Stimulated activated CD8-positive, alpha-beta memory T cell treated with anti-CD3 and anti-CD28 coated beads, Interleukin-7, amount 100 ng/mL, for 48 hours (primary cell): Measurements from ENCODE around the gene ZNF467.

Source experiments
- DNase-seq, 2 donors: peaks; one replicate each; pipeline ENCODE4 v3.0.0-alpha.2; 2020; ENCODE audit warnings: low read depth in 1 of 2; ENCODE audit errors: extremely low read depth in 1 of 2

The ZNF467 gene

DNA sequence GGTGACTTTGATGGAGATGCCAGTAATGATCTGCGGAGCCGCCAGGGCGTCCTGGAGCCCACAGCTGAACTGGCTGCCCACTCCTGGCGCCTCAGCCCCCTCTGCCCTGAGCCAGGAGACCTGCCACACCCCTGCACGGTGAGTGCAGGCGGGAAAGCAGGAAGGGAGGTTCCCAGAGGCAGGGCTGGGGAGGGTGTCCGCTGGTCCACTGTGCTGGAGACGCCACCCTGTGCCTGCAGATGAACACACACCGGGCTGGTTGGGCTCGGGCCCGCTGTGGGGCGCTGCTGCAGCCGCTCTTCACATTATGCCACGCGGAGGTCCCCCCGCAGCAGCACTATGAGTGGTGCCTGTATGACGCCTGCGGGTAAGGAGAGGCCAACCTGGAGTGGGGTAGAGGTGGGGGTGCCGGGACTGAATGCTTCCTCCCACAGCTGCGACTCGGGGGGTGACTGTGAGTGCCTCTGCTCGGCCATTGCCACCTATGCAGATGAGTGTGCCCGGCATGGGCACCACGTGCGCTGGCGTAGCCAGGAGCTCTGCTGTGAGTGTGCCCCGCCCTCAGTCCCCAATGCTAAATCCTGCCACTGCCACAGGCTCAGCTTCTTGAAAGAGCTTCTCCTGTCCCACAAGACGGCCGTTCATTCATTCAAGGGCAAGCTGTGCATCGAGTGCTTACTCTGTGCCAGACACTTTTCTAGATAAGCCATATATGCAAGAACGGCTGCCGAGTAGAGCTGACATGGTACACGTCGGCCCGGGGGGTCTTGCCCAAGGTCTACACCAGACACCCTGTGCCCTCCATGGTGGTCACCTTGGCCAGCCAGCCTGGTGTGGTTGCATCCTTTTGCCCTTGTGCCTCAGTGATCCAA is 14.3 kb upstream of the ZNF467 start:
- no peak for DNase-seq

DNA sequence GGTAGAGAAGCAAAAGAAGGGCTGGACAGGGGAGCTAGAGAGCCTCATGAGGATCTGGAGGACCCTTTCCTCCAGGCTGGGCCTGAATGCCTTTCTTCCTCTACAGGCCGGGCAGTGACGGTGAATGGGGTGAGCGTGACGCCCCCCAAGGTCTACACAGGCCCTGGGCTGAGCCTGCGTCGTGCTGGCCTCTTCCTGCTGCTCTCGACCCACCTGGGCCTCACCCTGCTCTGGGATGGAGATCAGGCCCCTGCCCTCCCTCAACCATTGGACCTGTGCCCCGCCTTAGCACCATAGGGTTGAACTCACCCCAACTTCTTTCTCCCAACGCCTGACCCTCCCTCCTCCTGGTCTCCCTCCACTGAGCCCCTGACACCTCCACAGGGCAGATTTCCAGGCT is 12.6 kb upstream of the ZNF467 start:
- no peak for DNase-seq

DNA sequence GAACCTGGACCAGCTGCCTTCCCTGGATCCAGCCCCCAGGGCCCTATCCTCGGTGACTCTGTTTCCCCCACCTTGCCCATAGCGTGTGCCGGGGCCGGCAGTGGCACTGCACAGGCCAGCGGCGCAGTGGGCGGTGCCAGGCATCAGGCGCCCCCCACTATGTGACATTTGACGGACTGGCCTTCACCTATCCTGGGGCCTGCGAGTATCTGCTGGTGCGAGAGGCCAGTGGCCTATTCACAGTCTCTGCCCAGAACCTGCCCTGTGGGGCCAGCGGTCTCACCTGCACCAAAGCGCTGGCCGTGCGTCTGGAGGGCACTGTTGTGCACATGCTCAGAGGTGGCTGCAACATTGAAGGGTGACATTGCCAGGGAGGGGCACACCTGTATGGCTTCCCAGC is 12.0 kb upstream of the ZNF467 start:
- DNase-seq: no peak

DNA sequence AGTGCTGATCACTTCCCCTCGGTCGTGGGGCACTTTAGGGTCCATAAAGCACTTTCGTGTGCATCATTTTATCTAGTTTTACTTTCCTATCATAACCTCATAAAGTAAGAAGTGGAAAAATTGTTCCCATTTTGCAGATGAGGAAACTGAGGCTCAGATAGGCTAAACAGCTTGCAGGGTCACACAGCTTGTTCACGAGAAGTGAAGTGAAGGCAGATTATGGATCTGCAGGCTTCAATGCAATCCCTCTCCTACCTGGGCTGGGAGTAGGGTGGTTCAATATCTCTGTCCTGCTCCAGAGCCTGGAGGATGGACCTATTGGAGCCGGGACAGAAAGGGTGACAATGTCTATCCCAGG is 10.8 kb upstream of the ZNF467 start:
- no peak for DNase-seq

DNA sequence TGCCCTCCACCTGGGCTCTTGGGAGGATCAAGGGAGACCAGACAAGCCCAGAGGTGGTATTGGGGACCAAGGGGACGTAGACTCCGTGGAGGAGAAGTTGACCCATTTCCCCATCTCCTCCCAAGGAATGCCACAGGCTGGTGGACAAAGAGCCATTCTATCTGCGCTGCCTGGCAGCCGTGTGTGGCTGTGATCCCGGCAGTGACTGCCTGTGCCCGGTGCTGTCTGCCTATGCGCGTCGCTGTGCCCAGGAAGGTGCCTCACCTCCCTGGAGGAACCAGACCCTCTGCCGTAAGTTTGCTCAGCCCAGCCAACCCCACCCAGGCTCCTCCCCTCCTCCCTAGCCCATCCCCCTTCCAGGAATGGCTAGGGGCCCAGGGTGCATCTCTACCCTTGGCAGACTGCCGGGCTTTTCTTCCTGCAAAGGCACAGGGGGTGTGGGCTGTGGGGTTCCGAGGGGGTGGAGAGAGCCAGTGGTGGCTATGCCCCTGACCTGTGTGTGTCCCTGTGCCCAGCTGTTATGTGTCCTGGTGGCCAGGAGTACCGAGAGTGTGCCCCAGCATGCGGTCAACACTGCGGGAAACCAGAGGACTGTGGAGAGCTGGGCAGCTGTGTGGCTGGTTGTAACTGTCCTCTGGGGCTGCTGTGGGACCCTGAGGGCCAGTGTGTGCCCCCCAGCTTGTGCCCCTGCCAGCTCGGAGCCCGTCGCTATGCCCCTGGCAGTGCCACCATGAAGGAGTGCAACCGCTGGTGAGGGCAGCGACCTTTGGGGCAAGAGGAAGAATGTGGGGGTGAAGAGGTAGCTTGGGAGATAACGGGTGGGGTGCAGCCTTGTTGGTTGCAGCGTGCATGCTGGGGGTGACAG is 10.2 kb upstream of the ZNF467 start:
- DNase-seq: no peak

DNA sequence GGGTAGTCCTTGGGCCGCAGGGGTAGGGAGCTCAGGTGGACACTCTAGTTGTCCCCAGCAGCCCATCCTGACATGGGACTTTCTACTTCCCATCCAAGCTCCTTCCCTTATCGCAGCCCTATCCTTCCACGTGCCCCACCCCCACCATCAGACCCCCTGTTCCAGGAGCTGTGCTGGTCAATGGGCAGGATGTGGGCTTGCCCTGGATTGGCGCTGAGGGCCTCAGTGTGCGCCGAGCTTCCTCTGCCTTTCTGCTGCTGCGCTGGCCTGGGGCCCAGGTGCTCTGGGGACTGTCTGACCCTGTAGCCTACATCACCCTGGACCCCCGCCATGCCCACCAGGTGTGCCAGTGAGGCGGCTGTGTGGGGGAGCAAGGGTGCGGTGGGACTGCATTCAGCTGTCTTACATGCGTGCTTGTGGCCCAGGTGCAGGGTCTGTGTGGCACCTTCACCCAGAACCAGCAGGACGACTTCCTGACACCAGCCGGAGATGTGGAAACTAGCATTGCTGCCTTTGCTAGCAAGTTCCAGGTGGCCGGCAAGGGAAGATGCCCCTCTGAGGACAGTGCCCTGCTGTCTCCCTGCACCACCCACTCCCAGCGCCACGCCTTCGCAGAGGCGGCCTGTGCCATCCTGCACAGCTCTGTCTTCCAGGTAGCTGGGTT is 9.4 kb upstream of the ZNF467 start:
- no peak for DNase-seq

DNA sequence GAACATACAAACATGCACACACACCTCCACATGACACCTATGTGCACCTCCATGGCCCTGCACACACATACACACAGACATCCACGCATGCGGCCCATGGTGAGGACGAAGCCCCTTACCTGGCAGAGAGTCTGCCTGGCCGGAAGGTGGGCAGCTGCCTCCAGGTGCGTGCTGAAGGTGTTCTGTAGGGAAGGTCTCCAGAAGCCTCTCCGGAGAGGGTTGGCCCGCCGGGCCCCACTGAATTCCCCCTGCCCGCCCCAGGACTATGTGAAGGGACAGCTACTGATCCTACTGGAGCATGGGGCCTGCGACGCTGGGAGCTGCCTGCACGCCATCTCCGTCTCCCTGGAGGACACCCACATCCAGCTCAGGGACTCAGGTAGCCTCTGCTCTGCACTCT is 8.5 kb upstream of the ZNF467 start:
- DNase-seq: no peak

DNA sequence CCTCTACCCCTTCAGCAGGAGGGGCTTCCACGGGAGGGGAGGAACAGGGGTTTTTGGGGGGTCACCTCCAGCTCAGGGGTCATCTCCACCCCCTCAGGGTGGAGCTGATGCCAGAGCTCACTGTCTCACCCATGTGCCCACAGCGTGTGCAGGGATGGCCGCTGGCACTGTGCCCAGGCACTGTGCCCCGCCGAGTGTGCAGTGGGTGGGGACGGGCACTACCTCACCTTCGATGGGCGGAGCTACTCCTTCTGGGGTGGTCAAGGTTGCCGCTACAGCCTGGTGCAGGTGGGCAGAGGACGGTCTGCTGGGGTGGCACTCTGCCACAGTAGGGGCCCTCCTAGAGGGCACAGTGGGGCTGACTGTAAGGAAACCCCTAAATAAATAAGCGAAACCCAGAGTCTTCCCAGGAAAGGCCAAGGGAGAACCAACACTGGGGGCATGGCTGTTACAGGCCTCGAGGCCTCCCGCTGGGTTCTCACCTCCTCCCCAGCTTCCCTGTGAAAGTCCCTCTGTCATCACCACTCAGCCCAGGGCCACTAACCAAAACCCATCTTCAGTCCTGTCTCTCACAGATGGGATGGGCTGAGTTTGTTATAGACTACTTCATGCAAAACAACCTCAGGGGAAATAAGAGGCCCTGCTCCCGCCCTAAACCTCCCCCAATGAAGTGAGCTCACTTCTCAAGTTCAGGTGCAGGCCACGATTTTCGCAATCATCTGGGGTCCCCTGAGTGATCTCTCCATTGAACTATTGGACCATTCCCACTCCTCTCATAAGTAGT is 7.4 kb upstream of the ZNF467 start:
- DNase-seq: no peak

DNA sequence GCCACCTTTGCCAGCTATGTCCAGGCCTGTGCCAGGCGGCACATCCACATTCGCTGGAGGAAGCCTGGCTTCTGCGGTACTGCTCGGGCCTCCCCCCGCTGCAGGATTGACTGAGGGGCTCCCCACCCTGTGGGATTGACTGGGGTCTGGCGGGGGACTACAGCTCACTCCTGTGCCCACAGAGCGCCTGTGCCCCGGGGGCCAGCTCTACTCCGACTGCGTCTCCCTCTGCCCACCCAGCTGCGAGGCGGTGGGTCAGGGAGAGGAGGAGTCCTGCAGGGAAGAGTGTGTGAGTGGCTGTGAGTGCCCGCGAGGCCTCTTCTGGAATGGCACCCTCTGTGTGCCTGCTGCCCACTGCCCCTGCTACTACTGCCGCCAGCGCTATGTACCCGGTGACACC is 6.7 kb upstream of the ZNF467 start:
- DNase-seq: no peak

DNA sequence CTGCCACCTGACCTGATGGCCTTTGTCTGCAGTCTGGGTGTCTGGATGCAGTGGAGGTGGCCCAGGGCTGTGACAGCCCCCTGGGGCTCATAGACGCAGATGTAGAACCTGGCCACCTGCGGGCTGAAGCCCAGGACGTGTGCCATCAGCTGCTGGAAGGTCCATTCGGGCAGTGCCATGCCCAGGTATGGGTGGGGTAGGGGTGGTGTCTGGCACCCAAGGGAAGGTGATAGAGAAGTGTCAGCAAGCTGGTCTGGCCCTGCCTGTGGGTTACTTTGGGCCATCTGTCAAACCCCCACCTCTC is 6.1 kb upstream of the ZNF467 start:
- DNase-seq: no peak

DNA sequence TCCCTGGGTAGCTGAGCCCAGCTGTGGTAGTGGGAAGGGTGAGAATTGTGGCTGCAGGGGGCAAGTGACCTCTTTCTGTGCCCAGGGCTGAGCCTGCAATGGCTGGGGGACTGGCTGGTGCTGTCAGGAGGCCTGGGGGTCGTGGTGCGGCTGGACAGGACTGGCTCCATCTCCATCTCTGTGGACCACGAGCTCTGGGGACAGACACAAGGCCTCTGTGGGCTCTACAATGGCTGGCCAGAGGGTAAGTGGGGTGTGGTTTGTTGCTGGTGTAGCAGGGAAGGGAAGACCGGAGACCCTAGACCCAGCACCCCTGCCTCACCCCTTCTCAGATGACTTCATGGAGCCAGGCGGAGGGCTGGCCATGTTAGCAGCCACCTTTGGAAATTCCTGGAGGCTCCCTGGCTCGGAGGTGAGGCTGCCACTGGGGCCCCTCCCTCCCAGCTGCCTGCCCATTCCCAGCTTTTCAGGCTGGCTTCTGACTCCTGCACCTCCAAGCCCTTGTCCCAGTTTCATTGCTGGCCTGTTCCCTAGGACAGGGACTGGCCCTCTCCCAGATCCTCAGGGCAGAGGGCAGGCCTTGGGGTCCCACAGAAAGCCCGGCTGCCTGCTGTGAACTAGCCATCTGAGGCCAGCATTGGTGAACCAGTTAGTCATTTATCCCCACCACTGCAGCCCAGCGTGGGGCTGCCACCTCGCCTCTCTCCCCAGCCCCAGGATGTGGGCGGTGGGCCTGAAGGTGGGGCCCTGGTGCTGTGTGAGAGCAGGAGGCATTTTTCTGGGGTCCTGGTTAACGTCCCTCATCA is 5.5 kb upstream of the ZNF467 start:
- DNase-seq: no peak

DNA sequence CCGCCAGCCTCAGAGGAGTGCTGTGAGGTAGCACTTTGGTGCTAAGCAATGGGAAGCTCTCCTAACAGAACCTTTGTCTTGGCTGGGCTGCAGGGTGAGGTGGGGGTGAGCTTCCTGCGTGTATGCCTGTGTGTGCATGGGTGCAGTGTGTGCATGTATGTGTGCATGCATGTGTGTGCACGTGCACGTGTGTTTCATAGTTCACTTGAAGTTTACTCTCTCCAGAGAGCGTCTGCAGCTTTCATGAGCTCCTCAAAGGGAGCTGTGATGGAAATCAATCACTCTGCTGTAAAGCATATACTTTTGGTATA is 4.9 kb upstream of the ZNF467 start:
- no peak for DNase-seq

DNA sequence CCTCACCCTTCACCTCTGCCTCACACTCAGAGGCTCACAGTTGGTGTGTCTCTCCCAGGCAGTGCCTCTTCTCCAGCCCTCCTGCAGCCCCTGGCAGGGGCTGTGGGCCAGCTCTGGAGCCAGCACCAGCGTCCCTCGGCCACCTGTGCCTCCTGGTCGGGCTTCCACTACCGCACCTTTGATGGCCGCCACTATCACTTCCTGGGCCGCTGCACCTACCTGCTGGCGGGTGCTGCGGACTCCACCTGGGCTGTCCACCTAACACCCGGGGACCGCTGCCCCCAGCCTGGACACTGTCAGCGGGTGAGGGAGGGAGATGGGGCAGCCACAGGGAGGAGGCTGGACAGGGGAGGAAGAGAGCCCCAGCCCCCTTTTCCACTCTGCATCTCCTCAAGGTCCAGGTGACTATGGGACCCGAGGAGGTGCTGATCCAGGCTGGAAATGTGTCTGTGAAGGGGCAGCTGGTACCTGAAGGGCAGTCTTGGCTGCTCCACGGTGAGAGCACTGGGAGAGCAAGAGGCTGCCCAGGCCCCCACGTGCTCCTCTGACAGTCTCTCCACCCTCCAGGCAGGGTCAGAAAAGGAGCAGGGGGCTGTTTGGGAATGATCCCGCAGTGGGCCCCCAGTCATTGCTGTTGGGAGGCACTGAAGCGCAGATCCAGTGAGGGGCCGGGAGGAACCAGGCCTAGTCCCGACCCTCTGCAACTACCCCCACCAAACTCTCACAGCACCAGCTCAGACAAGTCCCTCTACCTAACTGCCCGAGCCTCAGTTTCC is 4.4 kb upstream of the ZNF467 start:
- no peak for DNase-seq

DNA sequence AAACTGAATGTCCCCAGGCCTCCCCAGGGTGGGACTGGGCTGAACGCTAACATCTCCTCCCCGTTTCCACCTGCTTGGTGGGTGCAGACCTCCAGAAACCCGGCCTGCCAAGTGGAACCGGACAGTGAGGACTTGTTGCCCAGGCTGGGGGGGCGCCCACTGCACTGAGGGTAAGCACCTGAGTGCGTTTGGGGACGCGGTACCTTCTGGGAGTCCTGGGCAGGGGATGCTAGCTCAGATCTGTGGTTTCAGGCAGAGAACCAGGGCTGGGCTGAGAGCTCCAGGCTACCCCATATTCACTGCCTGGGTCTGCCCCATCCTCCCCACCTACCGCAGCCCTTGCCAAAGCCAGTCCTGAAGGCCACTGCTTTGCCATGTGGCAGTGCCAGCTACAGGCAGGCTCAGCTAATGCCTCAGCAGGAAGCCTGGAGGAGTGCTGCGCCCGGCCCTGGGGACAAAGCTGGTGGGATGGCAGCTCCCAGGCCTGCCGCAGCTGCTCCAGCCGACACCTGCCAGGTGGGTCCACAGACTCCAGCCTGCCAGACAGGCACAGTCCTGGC is 3.5 kb upstream of the ZNF467 start:
- DNase-seq: no peak

DNA sequence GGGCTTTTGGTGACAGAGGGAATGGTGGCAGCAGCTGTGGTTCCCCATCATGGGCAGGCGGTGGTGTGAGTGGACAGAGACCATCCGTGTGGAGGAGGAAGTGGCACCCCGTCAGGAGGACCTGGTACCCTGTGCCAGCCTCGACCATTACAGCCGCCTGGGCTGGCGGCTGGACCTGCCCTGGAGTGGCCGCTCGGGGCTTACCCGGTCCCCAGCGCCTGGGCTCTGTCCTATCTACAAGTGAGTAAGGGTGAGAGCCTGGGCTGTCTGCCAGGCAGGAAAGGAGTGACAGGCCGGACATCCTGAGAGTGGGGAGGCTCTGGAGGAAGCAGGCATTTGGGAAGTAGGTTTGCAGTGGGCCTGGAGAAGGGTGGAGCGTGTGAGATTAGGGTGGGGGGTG is 2.9 kb upstream of the ZNF467 start:
- no peak for DNase-seq

DNA sequence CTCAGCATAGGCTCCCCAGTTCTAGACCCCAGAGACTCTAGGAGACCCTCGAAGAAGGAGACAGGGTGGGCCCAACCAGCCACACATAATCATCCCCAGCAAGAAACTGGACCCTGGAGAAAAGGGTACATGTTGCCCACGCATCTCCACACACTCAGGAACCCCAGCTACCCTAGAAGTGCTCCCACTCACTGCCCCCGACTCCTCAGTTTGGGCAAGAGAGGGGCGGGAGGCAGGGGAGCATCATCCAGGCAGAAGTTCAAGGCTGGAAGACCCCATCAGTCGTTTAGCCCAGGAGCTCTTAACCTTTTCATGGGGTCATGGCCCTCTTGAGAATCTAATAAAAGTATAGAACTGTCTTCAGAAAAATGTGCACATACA is 1.8 kb upstream of the ZNF467 start:
- no peak for DNase-seq

DNA sequence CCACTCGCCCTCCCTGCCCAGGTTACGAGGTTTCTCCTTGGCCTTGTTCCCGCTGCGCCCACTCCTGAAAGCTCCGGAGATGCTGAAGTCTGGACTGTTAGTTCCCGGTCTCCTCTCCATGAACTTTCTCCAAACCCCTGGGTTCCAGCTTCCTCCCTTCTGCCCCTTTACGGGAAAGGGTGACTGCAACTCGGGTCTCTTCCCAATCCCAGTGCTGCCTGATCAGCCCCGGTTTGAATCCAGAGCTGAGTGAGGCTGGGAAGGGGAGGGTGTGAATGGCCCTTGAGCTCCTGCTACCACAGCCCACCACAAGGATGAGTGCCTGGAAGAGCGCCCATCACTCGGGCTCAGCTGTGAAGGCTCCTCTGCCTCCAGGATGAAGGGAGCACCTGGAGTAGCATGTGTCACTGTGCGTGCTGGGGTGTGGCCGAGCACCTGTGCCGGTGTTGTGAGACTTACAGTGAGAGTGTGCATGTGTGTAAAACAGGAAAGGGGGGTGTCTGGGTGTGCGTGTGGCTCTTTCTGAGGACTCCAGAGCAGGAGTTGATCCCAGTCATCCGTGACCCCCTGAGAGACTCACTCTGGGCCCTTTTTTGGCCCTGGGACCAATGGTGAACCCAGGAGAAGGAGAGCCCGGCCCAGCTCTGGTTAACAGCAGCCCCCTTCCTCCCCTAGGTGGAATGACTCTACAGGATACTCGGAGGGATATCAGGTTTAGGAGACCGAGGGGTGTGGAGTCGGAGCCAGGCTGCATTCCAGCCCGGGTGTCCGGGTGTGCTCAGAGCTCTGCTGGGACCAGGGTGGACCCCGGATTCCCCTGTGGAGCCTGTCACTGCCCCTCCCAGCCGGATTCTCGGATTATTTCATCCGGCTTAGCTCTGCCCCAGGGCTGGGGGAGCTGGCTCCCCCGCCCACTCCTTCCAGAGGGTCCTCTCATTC is 1.1 kb upstream of the ZNF467 start:
- no peak for DNase-seq

DNA sequence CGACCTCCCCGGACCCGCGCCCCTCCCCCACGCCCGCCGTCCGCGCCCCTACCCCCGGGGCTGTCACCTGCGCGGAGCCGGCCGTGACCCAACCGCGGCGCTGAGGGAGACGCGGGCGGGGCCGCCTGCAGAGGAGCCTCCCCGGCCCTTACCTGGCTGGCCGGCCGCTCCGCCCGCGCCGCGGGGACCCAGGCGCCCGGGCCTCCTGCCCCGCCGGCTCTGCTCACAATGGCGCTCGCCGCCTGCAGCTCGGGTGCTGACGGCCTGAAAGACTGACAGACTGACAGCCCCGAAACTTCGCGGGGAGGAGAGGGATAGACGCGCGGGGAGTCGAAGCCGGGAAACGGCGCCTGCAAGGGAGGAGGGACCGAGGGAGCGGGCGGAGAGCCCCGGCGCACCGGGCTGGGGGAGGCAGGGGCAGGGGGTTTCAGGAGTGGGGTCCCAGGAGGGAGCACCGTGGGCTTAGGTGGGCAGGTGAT is 393 bp downstream of the ZNF467 start:
- no peak for DNase-seq
